ENCODE results near the gene RPGRIP1L.
A peak's percentile ranks its signal among the peaks of the same experiment; 100 is the strongest.

The RPGRIP1L gene

GRCh38 chr16:53598511-53599275, 105.0 kb downstream of the RPGRIP1L start:
- no peak for DNase-seq

- DNase-seq = no peak
Observed at GRCh38 chr16:53597776-53598175, 105.9 kb downstream of the RPGRIP1L start.

GRCh38 chr16:53588081-53588648, 115.5 kb downstream of the RPGRIP1L start:
- no peak for DNase-seq

- DNase-seq = no peak
Observed at GRCh38 chr16:53583401-53583800, 120.3 kb downstream of the RPGRIP1L start.

- no peak for DNase-seq
Observed at GRCh38 chr16:53581784-53582183, 121.9 kb downstream of the RPGRIP1L start.

GRCh38 chr16:53580038-53580802, 123.4 kb downstream of the RPGRIP1L start:
- DNase-seq = no peak

- DNase-seq = no peak
Observed at GRCh38 chr16:53576904-53577303, 126.8 kb downstream of the RPGRIP1L start.

GRCh38 chr16:53576210-53576609, 127.4 kb downstream of the RPGRIP1L start:
- no peak for DNase-seq

GRCh38 chr16:53571763-53572162, 131.9 kb downstream of the RPGRIP1L start:
- no peak for DNase-seq

- no peak for DNase-seq
Observed at GRCh38 chr16:53566552-53567245, 137.0 kb downstream of the RPGRIP1L start.

- no peak for DNase-seq
Observed at GRCh38 chr16:53565296-53565863, 138.3 kb downstream of the RPGRIP1L start.

- no peak for DNase-seq
Observed at GRCh38 chr16:53563426-53563825, 140.2 kb downstream of the RPGRIP1L start.

- no peak for DNase-seq
Observed at GRCh38 chr16:53561101-53561888, 142.4 kb downstream of the RPGRIP1L start.

- no peak for DNase-seq
Observed at GRCh38 chr16:53559270-53559951, 144.2 kb downstream of the RPGRIP1L start.

- DNase-seq = no peak
Observed at GRCh38 chr16:53558710-53559109, 144.9 kb downstream of the RPGRIP1L start.

- no peak for DNase-seq
Observed at GRCh38 chr16:53556521-53556920, 147.1 kb downstream of the RPGRIP1L start.

GRCh38 chr16:53549970-53550690, 153.5 kb downstream of the RPGRIP1L start:
- peak in 4 of 5 donors; percentile 23 to 62 (median 44) for DNase-seq
